NCI-H524 treated with DMSO at 0.1 percent for 48 hours (cell line): ENCODE results near the gene FRAS1.
A peak's percentile ranks its signal among the peaks of the same experiment; 100 is the strongest.
"Not testable (repeated sequence)": the region's sequence is repeated elsewhere in the genome, so short reads cannot be mapped to it uniquely, and the experiment has no call there.

Experiments
- DNase-seq: peaks from one replicate; lab custom pipeline; 2025; lab: John Stamatoyannopoulos, UW

The FRAS1 gene

DNA sequence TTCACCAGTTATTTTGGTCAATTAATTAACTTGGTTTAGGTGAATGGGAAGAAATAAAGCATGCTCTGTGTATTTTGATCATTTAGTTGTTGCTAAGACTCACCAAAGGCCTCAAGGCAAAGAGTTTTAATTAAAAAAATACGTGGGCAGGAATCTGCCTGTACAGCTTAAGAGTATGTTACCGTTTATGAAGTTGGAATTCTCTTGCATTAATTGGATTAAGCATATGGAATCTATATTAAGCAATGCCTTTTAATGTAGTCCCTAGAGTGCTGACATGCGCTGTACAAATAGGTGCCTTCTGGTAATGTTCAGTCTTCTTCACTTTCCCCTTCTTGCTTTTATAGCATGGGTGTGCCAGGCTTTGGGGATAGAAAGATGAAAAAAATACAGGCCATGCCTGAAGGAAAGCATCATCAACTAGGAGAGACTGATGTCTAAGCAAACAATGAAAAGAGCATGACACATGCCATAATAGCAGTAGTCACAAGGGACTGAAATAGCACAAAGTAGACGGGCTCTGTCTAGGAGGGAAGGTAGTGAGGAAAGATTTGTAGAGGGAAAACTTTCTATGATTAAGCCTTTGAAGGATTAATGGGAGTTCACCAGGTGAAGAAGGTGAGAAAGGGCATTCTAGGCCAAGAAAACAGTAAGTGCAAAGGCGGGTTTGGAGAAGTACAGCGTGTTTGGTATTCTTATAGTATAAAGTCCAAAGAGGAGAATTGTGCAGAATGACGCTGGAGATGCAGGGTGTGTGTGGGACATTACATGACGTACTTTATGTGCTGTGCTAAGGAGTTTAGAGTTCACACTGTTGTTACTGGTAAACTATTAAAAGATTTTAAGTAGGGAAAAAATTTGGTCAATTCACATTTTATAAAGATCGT, 268.4 kb downstream of the FRAS1 start:
- DNase-seq, result peak; percentile 40

DNA sequence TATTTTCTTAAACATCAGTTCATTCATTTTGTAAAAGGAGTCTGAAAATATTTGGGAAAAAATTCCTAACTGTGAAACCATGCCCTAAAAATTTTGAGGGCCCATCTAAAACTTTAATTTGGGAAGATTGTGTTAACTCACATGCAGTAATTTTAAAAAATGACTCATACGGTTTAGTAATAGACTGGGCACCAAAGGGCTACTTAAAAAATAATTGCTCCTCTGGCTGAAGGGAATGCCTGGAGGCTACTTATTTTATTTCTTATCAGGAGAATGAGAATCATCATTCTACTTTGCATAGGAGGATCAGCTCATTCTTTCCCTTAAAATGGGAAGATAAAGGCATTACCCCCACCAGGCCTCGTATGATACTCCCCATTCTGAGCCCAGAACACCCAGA, 271.5 kb downstream of the FRAS1 start:
- DNase-seq, result not testable (repeated sequence)

DNA sequence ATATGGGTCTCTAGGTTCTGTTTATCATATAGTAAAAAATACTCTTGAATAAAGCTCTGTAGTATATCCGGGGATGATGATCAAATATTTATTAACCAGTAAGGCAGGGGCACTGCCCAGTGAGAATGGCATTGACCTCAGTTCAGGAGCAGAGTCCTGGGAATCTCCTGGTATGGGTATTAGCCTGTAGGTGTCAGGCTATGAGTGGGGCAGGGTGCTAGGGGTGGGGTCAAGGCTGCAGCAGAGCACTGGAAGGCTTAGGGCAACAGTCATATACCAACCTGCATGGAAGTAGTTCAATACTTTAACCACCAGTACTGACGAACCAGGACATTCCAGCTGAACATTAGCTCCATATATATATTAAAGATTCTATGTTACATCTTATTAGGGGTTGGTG, 274.1 kb downstream of the FRAS1 start:
- DNase-seq, result no peak

DNA sequence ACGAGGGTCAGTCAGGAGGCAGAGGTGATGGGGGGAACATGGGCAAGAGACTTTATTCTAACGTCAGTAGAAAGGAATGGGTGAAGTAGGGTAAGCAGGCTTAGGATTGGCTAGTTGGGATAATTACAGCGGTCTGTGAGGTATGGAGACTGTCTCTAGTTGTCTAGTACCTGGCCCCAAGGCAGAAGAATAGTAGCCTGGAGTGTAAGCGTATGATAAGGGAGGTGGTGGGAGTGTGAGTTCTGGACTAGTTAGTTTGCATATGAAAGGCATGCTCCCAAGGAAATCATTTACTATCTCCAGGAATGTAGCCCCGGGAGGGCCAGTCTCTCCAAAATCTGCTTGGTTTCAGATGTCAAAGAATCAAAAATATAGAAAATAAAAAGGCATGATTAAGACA, 274.8 kb downstream of the FRAS1 start:
- no peak for DNase-seq

DNA sequence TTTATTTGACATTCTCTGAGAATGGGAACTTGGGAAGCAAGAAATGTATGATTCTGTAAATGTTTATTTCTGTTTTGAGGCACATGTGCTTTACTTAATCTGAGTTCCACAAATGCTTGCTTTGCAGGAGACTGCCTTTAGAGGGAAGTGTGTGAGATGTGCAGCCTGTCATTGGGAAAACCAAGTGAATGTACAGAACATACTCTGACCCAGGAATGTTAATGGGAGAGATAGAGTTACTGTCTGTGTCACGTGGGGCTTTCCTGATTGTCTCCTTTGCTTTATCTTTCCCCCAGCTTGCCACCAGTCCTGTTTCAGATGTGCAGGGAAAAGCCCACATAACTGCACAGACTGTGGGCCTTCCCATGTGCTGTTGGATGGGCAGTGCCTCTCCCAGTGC, 275.9 kb downstream of the FRAS1 start:
- DNase-seq, result no peak

DNA sequence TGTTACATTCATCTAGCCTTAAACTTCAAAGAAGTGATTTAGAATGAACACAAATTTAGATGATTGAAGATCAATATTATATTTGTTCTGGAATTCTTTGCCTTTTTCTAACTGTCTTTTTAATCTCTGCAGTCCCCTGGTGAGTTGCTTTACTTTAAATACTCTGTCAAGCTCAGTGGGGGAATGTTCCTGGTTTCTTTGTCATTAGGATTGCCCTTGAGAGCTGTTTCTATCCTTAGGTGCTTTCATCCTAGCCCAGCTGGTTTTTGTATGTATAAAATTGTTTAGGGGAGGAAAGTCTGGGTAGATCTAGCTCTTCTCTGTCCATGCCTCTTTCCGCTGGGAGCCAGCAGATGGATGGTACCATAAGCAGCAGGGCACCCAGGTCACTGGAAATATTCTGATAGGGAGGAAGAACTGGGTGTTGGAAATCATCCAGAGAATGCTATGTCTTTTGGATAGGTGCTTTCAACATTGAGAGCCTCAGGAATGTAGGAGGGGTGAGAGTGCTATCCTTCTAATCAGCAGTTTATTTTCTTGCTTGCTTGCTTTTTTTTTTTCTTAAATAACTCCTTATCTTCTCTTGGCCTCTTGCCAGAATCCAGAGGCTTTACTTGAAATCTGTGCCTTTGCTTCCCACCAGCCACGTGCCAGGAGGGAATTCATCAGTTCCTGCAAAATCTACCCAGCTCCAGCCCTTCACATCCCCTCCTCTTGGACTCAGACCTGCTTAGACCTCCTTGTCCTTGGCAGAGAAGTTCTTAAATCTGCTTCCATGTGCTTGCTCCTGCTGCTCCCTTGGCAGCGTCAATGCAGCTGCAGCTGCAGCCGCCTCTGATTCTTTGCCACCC, 279.2 kb downstream of the FRAS1 start:
- no peak for DNase-seq

DNA sequence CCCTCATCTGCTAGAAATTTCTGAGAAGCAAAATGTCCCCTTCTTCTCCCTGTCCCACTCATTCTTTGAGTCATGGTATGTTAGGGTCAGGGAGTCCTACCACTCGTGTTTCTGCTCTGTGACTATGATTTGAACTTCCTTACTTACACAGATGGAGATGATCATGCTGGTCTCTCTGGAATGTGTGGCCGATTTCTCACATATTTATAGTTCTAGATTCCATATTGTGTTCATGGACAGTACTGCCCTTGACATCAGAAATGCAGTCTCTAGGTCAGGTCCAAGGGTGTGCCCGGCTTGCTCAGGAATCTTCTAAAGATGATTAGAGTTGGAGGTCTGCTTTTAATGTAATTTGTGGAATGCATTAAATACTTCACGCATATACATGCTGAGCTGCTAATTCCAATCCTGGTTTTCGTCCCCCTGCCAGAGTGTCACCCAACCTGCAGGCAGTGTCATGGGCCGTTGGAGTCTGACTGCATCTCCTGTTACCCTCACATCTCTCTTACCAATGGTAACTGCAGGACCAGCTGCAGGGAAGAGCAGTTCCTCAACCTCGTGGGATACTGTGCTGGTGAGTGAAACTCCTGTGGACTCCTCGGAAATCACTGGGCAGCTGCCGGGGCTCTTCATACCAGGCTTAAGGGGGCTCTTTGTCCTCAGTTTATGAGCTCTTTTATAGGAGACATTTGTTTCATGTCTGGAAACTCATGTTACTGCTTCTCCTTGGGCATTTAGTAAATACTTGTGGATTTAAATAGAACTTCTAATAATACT, 280.3 kb downstream of the FRAS1 start:
- no peak for DNase-seq

DNA sequence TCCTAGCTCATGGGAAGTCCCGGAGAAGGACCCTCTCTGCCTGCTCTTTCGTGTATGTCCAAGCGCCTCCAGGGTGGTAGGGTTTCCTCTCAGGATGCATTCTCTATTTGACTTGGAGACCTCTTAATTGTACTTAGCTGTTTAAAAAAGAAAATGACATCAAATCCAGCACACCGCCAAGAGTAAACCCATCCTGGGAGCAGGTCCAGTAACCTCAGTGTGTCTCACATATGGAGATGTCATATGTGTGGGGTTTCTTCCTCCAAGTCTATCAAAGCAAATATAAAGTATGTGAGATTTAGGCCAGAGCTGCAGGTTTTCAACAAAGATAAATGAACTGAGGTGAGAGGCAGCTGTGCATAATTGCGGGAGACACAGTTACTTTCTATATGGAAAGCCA, 285.0 kb downstream of the FRAS1 start:
- DNase-seq, result no peak

DNA sequence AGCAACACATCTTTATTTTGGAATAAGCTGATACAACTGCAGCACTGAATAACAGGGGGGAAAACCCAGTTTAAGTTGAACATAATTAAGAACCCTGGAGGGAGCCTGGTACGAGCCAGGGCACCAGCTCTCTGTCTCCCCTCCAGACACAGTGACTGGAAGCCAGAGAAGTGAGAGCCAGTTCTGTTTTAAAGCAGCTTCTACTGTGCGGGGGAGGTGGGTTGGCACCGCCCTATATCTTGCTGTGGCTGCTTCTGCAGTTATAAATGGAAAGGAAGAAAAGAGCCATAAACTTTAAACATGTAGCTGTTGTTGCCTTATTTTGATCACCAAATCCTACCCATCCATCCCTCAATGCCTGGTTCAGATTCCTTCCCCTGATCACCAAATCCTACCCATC, 286.6 kb downstream of the FRAS1 start:
- DNase-seq, result no peak

DNA sequence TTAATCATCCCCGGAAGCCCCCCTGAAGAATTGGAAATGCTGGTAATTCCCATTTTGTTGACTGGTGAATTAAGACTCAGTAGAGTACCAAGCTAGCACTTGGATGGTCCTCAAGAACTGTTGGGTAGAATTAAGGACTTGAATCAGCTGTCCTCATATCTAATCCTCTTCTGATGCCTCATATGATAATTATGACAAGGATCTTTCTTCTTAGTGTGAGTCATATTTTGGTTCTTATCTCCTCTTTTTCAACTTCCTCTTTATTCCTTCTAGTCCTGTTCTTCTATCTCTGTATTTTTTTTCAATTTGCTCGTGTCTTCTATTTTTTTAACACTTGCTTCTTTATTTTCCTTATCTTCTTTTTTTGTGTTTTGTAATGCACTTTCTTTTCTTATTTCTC, 288.1 kb downstream of the FRAS1 start:
- DNase-seq, result no peak

DNA sequence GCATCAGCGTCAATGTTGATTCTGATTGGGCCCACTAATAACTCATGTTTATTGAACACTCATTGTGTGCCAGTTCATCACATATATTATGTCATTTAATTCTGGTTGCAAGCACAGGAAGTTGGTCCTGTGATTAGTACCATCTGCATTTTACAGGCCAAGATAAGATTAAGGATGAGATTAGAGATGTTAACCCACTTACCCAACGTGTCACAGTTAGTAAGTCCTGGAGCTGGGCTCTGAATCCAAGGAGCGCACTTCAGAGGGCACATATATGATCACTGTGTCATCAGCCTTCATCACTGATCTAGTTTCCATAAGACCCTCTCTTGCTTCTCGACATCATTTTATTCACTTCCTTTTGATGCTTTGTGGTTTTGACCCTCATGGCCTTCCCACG, 289.1 kb downstream of the FRAS1 start:
- DNase-seq, result no peak

DNA sequence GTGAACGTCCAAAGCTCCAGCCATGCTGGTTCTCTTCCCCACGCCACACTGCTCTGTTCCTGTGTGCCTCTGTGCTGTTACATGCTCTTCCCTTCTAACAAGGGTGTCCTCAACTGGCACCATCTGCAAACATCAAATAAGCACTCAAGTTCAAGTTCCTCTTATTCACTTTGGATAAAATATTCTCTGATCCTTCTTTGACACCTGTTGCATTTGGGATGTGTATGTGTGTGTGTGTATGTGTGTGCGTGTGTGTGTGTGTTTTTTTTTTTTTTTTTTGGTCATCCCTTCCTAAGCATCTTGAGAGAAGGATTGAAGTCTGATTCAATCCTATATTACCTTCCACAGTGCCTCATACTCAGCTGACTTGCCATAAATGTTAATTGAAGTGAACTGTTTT, 290.4 kb downstream of the FRAS1 start:
- DNase-seq, result no peak

DNA sequence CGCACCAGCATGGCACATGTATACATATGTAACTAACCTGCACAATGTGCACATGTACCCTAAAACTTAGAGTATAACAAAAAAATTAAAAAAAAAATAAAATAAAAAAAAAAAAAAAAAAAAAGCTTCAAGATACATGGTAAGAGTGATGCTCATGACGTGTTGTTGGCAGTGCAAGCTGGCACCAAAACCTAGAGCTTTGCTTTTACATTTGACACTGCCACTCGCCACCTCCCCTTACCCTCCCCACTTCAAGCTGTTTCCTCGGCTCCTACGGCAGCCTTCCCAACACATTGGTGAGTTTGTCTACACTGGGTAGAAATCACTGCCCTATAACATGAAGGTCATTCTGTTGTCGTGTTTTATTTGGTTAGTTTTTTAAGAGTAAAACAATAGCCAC, 296.8 kb downstream of the FRAS1 start:
- no peak for DNase-seq

DNA sequence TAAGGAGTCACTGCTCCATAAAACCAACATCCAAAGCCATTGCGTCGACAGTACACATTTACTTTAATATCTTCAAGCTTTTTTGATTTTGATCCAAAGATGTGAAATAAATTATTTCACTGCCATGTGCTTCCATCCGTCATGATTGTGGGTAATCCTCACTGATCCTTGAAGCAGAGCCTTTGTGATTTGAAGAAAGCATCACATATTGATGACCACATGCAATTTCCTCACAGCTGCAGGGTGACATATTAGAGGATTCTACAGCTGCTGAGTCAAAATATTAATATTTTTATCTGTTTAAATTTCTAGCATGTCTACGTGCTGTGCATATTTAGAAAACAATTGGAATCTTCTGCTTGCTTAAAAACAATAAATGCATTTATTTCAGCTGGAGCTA, 297.7 kb downstream of the FRAS1 start:
- DNase-seq, result no peak

DNA sequence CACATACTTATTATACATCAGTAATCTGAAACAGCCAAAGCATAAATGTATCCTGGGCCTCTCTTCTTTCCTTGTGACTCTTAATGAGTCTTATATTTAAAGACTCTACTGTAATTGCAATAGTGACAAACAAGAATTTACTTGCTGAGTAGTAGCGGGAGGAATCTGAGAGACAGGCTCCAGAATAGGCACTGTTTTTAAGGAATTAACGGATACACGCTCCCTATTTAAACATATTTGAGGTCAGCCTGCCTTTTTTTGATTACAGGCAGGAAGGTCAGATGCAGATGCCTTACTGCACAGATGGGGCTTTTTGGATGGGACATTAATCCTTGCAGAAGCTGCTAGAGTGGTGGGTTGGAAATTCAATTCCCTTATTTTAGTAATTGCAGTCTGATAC, 298.2 kb downstream of the FRAS1 start:
- DNase-seq, result peak; percentile 34

DNA sequence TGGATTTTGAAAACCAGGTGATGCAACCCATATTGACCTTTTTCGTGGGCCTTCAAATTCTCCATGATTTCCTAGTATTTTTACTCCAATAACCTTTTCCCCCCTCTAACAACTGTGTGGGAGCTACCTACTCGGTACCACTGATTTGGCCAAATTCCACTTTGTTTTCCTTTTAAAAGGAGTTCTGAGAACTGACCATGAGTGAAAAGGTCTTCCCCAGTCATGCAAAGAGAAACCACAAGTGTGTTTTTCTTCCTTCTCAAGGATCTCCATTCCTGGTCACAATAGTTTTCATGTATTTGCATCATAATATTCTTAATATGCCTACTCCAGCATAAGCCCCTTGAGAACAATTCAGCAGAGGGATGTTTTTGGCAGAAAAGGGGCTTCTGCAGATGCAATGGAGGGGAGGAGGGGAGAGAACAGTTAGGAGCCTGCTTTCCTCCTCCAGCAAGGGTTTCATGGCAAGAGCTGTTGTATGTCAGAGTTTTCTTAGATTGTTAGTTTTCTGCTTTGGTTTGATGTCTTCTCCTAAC, 299.2 kb downstream of the FRAS1 start:
- DNase-seq, result no peak

DNA sequence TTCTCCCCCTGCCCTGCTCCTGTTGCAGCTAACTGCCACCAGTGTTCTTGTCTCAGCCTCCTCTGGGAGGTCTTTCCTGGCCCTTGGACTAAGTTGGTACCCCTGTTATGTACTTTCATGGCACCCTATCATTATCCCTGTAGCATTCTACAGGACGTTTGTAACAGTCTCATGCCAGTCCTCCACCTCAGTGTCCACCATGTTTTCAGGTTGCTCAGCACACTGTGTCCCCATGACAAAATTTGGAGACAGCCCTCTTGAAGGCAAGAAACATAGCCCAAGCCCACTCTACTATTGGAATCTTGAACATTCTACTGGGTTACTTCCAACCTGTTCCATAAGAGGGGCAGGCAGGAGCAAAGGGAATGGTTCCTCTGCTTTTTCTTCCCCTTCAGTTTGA, 300.0 kb downstream of the FRAS1 start:
- no peak for DNase-seq

DNA sequence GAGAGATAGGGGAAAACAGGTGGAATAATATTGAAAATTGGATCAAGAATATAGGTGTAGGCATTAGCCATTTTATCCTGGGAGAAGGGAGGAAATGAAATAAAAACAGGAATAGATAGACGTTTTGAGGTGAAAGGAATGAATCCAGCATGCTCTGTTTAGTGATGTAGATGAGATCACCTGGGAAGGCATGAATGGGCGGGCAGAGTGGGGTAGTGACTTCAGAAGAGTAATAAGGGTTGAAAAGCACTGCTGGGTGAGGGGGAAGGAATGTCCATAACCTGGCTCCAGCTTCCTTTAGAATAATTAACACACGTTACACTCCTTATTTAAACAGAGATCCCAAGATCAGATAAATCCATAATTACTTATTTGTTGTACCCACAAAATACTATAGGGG, 303.3 kb downstream of the FRAS1 start:
- DNase-seq, result no peak

DNA sequence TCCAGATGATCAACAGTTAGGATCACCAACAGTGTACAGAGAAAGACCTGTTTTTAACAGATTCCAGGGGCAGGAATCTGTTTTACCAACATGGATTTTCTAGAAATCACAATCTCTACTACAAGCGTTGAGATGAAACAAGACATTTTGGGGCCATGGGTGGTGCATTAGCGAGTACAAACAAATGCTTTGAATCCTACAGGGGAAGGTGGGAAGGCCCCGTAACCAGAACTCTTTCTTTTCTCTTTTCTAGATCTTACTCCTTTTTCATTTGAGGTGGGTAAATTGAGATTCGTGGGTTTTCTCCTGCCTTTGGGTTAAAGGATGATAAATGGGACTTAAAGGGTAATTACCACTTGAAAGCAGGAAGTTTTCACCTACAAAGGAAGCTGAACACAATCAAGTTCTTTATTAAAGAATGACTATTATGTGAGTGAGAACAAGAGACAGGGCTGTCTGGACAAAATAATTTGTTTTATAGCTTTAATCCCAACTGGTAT, 304.5 kb downstream of the FRAS1 start:
- no peak for DNase-seq

DNA sequence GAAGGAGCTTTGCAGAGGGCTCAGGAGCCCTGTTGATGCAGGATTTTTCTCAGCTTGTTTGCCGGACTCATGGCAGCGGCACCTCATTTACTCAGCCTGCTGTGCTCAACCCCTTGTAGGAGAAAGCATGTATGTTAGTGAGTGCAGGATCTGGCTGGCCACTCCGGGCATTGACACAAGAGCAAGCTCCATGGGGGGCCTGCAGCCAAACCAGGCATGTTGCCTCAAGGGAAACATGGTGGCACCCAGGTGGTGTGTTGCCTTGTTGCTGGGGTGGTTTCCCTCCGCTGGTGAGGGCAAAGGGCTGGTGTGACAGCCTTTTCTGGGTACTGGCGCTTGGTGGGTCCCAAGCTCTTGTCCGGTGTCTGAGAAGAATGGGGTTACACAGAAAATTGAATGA, 305.2 kb downstream of the FRAS1 start:
- DNase-seq, result no peak

DNA sequence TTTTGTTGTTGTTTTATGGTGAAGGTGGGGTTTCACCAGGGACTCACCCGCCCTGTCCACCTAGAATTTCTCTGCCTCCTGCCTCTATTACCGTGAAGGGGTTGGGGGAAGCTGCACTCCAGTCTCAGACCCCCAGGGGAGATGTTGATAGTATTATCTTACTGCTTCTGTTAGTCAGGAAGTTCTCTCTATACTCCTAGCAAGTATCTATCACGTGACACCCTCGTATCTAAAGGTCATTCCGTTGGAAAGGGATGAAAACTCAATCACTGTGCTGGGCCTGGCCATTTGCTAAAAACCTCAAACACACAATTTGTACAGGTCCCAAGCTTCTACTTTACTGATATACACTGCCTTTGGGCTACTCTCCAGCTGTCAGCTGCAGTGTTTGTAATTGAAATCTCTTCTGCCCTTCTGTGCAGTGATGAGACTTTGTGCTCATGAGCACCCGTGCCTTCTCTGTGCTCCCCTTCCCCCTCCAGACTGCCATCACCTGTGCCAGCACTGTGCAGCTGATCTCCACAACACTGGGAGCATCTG, 306.0 kb downstream of the FRAS1 start:
- DNase-seq, result no peak

DNA sequence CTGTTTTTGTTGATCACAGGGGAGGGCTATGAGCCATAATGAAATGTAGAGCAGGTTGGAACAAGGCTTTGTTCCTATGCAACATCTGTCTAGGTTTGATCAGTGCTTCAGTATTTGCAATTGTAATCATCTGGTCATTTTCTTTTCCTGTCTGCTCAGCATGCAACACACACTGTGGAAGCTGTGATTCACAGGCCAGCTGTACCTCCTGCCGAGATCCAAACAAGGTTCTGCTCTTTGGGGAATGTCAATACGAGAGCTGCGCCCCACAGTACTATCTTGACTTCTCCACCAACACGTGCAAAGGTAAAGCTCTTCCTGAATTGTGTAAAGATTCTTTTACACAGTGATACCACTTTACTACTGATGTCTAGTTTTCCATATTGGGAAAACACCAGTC, 312.6 kb downstream of the FRAS1 start:
- DNase-seq, result no peak
